Measurements from ENCODE around the gene DESI2.

DNA sequence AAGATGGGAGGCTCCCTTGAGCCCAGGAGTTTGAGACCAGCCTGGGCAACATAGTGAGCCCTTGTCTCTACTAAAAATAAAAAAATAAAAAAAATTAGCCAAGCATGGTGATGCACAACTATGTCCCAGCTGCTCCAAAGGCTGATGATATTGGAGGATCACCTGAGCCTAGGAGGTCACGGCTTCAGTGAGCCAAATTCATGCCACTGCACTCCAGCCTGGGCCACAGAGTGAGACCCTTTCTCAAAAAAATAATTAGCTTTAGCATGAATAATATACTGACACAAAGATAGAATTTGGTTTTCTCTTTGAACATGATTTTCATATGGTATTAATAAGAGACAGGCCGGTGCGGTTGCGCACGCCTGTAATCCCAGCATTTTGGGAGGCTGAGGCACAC is 88.8 kb downstream of the DESI2 start:
- TF ChIP-seq, protein P1, sequence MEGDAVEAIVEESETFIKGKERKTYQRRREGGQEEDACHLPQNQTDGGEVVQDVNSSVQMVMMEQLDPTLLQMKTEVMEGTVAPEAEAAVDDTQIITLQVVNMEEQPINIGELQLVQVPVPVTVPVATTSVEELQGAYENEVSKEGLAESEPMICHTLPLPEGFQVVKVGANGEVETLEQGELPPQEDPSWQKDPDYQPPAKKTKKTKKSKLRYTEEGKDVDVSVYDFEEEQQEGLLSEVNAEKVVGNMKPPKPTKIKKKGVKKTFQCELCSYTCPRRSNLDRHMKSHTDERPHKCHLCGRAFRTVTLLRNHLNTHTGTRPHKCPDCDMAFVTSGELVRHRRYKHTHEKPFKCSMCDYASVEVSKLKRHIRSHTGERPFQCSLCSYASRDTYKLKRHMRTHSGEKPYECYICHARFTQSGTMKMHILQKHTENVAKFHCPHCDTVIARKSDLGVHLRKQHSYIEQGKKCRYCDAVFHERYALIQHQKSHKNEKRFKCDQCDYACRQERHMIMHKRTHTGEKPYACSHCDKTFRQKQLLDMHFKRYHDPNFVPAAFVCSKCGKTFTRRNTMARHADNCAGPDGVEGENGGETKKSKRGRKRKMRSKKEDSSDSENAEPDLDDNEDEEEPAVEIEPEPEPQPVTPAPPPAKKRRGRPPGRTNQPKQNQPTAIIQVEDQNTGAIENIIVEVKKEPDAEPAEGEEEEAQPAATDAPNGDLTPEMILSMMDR (IDR thresholded peaks at IDR 0.05; ENCODE audit: poor library complexity): no peak
- no peak for TF ChIP-seq EZH2phosphoT487 (IDR thresholded peaks at IDR 0.05; ENCODE audit: low read depth, severe bottlenecking, unreplicated experiment)

Data from hepatocyte (in vitro differentiated cells).